HG03565 (cell line): ENCODE measurements around the gene AOPEP.

Experiments
- ATAC-seq: cut with Tn5 transposase; IDR thresholded peaks from one replicate; pipeline ENCODE4 v1.9.1; 2021; ENCODE audit warnings: mild to moderate bottlenecking, moderate library complexity; ENCODE audit not compliant: unreplicated experiment

AOPEP gene, protein sequence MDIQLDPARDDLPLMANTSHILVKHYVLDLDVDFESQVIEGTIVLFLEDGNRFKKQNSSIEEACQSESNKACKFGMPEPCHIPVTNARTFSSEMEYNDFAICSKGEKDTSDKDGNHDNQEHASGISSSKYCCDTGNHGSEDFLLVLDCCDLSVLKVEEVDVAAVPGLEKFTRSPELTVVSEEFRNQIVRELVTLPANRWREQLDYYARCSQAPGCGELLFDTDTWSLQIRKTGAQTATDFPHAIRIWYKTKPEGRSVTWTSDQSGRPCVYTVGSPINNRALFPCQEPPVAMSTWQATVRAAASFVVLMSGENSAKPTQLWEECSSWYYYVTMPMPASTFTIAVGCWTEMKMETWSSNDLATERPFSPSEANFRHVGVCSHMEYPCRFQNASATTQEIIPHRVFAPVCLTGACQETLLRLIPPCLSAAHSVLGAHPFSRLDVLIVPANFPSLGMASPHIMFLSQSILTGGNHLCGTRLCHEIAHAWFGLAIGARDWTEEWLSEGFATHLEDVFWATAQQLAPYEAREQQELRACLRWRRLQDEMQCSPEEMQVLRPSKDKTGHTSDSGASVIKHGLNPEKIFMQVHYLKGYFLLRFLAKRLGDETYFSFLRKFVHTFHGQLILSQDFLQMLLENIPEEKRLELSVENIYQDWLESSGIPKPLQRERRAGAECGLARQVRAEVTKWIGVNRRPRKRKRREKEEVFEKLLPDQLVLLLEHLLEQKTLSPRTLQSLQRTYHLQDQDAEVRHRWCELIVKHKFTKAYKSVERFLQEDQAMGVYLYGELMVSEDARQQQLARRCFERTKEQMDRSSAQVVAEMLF

DNA sequence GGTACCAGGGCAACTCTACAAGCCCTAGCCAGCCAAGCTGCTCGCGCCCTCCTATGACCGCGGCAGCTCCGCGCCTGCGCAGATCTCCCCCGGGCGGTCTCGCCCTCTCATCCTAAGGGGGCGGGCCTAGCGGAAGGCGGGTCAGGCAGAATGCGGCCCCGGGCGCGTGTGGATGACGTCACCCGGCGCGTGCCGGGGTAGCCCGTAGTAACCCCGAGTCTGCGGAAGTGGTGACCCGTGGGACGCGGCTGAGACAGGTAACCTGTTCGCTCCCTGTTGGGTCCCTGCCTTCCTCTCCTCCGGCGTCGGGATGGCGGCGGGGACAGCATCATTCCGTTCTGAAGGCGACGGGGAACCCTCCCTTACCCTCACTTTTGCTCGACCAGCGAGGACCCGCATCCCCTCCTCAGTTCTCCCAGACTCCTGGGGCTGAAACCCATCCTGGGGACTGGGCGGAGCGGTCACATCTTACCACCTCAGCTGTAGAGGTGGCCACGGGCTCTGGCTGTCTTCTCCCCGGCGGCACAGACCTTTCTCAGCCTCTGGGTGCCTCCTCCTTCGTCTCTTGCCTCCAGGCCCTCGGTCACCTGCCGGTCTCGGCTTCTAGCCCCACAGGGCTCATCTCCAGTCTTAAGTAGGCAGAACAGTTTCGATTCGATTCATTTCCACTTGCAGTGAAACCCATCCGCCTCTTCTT is at the start of gene AOPEP:
Gene AOPEP, plus strand, starts transcription at position 205 of the 697 bp plus-strand sequence. CDS start 33,085 bp downstream, outside the sequence.
- ATAC-seq: peak; percentile 90

DNA sequence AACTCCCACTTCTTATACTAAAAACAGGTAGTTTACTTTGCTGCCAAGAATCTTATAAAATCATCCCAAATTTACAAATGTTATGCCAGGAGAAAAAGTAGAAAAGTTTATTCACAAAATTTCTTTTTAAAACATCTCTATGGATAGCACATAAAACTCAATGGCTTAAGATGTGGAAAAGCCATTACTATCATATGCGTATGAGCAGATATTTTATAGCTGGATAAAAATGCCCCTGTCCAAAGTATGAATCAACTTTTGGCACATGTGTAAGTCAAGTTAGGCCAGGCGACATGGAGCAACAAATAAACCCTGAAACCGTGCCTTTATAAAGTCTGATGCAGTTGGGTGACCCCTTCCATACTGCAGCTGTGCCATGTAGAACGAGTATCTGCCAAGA is 48.6 kb upstream of the AOPEP start:
- no peak for ATAC-seq

DNA sequence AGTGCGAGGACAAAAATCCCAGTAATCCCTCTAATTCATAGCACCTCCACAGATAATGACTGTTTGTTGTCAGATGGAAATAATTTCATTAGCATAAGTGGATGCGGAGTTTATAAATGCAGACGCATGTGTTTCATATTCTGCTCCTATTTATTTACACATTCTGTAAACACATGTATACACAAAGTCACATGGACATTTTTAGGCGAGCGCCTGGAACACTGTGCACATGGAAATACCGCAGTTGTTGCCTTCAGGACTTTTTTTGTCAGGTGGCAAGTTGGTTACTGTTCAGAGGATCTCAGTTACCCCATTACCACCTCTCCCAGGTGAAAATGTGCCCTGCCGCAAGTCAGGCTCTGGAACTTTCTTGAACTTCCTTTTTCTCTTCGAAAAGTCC is 46.9 kb upstream of the AOPEP start:
- no peak for ATAC-seq

DNA sequence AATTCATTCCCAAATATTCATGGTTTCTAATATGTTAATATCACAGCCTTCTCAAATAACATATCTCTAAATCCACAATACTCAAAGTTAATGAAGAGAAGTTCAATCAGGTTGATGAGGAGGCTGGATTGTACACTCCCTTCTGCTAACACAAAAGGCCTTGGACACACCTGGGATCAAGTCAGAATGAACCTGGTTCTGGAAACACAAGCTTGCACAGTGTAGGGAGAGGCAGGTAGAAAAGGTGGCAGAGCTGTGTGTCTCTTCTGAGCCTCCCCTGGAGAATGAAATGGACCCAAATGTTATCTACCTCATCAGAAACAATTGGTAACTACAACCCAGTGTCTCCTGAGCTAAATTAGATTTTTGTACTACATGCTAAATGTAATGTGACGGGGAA is 46.5 kb upstream of the AOPEP start:
- no peak for ATAC-seq

DNA sequence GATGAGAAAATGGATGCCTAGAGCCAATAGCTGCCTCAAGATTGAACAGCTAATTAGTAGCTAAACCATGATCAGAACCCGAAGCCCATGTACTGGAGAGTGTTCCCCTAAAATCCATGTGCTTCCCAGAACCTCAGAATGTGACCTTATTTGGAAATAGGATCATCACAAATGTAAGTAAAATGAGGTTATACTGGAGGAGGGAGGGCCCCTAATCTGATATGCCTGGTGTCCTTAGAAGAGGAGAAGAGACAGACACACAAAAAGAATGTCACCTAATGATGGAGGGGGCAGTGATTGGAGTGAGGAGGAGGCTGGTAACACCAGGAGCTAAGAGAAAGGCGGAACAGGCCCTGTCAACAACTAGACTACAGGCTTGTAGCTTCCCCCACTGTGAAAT is 45.9 kb upstream of the AOPEP start:
- no peak for ATAC-seq

DNA sequence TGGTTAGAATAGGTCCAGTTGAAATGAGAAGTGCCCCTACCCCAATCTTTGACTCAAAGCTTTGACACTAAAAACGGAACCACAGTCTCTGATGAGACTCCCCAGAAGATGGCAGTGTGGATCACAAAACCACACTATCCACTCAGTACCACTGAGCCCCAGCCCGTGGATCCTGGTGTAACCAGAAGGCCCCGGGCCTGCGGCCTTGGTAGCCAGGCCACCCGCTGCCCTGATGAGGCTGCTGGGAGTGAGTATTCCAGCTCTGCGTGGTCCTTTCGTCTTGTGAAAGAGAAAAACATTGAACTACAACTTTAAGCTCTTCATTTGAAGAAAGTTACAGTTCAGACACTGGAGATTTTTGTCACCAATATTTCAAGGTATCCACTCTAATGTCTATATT is 45.0 kb upstream of the AOPEP start:
- ATAC-seq: no peak

DNA sequence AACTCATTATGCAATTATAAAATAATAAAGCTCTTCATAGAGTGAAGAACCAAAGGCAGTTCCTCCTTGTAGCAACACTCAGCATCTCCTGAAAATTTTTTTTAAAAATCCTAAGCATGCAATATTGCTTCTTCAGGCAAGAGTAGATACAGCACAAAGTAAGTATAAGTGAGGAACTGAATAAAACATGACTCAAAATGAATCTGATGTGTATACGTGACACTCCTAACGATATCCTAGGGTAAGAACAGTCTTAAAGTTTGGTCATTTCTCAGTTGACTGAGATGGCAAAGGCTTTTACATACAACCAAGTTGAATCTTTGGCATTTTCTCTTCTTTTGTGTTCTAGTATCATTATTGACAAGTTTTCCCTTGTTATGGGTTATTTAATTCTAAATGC is 41.1 kb upstream of the AOPEP start:
- no peak for ATAC-seq

DNA sequence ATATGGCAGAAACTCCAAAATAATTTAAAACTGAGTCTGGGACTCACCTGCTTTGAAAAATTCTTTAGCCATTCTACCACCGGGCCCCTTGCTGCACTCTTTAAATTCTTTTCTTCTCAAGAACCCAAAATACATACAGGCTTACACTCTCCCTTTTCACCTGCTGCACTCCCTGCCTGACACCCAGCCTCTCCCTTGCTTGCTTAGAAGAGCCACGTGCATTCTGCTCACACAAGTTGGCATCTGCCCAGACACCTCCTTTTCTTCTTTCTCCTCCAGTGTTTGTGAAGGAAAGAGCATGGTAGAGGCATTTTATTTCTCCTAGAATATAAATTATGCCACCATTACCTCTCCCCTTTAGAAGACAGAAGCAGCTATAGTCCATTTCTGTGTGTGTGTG is 39.0 kb upstream of the AOPEP start:
- no peak for ATAC-seq

DNA sequence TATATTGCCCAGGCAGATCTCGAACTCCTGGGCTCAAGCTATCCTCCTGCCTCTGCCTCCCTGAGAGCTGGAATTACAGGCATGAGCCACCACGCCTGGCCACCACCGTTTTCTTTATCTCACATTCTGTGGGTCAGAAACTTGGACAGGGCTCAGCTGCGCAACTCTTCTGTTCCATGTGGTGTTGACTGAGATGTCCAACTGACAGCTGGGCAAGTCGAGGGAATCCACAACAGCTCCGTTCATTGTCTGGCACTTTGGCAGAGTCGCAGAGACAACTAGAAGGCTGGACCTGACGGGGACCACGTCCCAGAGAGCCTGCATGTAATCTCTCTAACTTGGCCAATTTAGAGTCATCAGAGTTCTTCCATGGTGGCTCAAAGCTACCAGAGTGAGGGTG is 36.2 kb upstream of the AOPEP start:
- ATAC-seq: no peak

DNA sequence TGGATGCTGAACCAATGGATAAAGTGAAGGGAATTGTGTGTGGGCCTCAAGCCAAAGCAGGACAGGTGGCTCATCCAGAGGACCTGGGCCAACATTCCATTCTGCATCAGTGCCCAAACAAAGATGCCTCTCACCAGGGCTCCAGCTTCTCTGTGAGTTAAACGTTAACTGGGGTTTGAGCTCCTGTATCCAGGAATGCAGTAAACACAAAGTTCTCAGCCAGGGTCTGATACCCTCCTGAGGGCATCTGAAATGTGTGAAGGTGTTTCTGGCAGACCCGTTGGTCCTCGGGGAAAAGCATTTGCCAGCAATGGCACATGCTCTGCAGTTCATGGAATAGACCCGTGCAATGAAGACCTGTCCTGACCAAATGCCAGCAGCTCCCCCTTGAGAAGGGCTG is 33.9 kb upstream of the AOPEP start:
- no peak for ATAC-seq

DNA sequence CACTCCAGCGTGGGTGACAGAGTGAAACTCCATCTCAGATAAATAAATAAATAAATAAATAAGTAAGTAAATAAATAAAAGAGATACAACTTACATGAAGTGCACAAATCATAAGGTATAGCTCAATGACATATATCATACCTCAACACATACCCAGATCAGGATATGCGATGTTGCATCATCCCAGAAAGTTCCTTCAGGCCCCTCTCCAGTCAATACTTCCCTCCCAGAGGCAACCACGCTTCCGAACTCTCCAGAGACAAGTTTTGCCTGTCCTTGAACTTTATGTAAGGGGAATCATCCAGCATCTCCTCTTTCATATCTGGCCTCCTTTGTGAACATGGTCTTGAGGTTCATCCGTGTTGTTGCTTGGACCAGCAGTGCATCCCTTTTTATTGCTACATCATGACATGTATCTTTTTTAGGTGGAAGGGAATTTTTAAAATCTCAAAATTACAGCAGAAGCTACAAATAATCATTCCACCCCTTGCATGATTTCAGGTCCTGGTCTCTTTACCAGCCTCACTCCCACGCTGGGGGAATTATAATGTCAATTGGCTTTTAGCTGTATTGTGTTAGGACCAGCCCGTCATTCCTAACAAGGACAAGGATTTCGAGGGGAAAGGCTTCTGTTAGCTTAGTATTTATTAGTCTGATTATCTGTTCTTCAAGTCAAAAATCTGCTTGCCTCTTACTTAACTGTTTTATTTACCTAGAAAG is 32.9 kb upstream of the AOPEP start:
- no peak for ATAC-seq

DNA sequence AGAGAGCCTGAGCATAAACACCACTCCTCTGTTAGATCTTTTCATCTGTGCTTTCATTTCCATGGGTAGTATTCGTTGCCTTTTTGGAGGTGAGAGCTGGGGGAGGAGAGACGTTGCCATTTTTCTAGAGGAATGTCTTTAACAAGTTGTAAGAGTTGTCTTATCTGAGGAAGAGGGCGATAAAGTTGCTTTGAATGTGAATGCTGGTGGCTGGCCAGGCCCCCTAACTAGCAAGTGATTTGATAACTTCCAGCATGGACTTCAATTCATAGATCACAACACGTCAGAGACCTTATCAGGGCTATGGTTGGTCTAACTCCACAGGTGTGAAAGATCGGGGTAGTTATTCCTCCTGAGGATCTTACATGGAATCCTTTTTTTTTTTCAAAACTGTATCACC is 30.0 kb upstream of the AOPEP start:
- no peak for ATAC-seq

DNA sequence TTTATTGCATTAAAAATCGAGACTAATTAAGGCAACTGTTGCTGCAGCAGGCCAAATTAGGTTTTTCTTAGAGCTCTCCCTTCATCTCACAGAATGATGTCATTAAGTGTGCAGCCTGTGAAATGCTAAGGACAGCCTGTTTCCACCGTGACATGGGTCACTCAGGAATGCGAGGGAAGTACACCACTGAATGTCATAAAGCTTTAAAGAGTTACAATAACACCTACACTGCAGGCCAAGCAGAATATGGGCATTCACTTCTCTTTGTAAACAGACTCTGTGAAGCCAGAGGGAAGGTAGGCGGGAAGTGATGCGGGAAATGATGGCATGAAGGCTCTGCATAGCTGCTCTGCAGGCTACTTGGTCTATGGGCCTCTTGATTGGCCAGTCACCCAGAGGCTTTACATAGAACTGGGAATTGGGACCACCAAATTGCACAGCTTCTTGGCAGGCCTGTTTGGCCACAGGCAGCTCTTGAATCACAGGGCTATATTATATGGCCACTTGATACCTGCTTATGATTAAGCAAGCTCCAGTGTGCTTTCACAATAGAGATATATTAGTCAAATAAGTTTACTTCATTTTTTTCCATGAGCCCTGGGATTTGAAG is 28.4 kb upstream of the AOPEP start:
- no peak for ATAC-seq

DNA sequence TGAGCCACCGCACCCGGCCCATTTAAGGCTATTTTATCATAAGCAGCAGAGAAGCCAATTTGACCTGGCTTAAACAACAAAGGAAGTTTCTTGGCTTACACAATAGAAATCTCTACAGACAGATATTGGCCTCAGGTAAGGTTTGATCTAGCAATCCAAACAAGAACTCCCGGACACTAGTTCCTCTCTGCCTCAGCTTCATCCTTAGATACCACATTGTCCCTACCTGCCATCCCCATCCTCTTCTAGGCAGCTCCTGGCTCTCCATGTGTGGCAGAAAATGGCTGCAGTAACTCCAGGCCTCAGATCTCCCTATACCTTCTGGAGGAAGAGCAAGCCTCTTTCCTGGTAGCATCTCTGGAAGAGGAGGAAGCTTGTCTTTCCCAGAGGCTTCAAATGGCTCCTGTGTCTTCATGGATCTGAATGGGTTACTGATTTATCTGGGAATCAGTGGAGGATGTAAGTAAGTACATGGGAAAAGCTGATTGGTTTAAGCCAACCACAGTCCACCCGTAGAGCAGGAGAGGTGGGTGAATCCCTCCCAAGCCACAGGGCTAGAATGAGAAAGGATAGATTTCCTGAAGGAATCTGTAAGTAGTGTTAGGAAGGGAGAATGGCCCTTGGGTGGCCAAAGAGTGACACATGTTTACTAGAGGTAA is 26.7 kb upstream of the AOPEP start:
- ATAC-seq: no peak

DNA sequence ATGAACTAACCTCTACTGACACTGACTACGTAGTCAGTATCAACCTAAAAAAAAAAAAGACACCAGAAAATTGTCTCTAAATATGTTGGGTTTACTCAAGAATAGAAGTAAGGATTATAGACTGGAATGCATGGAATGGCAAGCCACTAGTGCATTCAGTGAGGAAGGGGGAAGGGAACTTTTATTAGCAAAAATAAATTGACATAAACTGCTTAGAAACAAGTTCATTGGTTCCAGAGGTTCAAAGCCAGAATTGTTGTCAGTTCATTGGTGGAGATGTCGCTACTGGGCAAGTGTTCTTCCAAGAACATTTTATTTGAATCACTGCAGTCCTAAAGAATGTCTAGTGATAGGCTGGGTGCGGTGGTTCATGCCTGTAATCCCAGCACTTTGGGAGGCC is 26.1 kb upstream of the AOPEP start:
- no peak for ATAC-seq

DNA sequence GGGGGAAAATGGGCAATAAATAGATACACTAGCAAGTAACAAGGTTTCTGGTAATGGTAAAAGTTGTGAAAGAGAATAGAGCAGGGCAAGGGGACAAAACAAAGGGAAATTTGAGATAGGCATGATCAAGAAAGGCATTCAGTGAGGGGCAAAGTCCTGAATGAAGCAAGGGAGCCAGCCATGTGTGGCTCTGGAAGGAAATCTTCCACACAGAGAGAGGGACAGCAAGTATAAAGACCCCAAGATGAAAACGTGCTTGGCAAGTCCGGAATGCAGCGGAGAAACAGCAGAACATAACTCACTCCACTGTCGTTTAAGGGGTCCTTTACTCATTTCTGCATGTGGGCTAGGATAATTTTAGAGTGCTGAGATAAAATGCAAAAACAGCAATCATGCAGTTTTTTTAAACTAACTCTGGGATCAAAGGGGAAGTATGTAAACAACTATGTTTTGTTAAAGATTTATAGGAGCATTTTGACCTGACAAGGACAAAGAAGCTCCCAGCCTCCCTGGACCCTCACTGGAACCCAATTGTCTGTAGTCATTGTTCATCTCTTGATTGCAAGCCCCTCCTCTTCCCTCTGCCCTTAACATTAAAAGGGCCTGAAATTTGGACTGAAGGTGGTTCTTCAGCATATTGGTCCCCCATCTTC is 22.9 kb upstream of the AOPEP start:
- ATAC-seq: no peak

DNA sequence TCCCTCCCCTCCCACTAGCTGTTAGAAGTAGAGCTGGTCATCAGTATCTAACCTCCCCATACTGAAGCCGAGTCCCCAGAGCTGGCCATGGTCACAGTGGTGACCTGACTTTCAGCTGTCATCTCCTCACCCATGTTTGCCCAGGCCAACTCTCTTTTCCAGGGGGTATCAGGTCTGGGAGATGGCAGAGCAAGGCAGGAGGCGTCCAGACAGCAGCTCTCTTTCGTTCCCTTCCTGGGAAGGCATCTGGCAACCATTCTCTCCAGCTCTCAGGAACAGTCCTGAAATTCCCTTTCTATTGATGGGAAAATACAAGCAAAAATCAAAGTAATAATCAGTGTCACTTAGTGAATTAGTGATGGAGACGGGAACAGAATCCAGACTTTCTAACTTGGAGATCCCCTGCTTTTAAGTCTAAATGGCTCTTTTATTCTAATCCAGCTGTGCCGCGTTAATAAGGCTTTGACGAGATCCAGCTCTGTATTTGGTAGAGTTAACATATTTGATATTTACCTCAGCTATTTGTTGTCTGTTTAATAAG is 21.3 kb upstream of the AOPEP start:
- ATAC-seq: no peak

DNA sequence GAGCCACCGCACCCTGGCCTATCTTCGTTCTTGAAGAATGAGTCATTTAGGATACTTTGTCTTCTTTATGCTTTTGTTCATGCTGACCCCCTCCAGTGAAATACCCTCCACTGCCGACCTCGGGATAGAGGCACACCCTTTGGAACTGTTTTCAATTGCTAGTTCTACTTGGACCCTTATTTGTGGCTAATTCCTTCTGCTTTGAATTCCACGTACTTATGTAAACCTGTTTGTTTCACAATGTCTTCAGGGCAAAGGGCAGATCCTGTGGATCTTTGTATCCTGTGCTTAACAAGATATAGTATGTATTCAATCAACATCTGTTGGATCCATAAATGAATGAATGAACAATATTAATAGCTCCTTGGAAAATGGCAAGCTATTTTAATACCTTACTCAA is 19.6 kb upstream of the AOPEP start:
- no peak for ATAC-seq
